Measurements from ENCODE around the gene PLXND1. TPM values are rescaled to one million over a fixed set of nuclear protein-coding genes. Genes with fewer than 3 reads are reported as not detected.

Gene PLXND1
- total RNA-seq, 1 experiment from 2014 or later = 47.3 TPM

- no peak overlapping the region for H2AFZ ChIP-seq (ENCODE audit: low read depth, low read length, poor library complexity, severe bottlenecking)
- H3K27ac ChIP-seq (ENCODE audit: low read depth, low read length) = no peak overlapping the region
- H3K9ac ChIP-seq (ENCODE audit: low read length) = no peak overlapping the region
- H3K36me3 ChIP-seq (ENCODE audit: control insufficient read depth in 1 of 2, insufficient read depth in 2 of 2, low read length in 2 of 2) = no peaks in the 10 kb centered on the region
- ChIA-PET RAD21 (ENCODE audit: low non-redundant PET in 1 of 2, low total read pairs in 2 of 2, uncharacterized antibody in 2 of 2, unreplicated experiment in 2 of 2) (no interaction called here), CTCF (no interaction called here), POLR2A (no interaction called here)
- intact Hi-C loops (cut with micrococcal nuclease) = no loop called here
- no peak overlapping the region for H3K4me3 ChIP-seq (replicated peaks in 1 of 2; ENCODE audit: low read depth in 1 of 2, low read length in 2 of 2)
- no TSS peak for BruUV-seq (replicated peaks)
- no peaks in the 10 kb centered on the region for H3K27me3 ChIP-seq (ENCODE audit: insufficient read depth, low read length)
- no peaks in the 10 kb centered on the region for H3K9me2 ChIP-seq (ENCODE audit: insufficient read depth)
- DNase-seq (ENCODE audit: low read depth, low spot score) (no peak), ATAC-seq (no peak)
- H3K79me2 ChIP-seq (ENCODE audit: insufficient read depth, low read length) = no peaks in the 10 kb centered on the region
- H3K9me3 ChIP-seq (ENCODE audit: control insufficient read depth in 1 of 2, insufficient read depth in 1 of 2, low read depth in 1 of 2, low read length in 2 of 2) = no peaks in the 10 kb centered on the region
- H3K4me2 ChIP-seq (ENCODE audit: low read length) = no peak overlapping the region
- no peaks in the 10 kb centered on the region for H4K20me1 ChIP-seq (ENCODE audit: insufficient read depth)
- H3K4me1 ChIP-seq (ENCODE audit: control insufficient read depth in 1 of 2, insufficient read depth in 2 of 2, low read length in 2 of 2) = peaks cover 3 to 12% of the 10 kb centered on the region in 2 experiments; a peak in 2 of 4 replicates
- no peak for TF ChIP-seq SP1 (IDR thresholded peaks at IDR 0.05; ENCODE audit: low read depth)
- TF ChIP-seq EZH2phosphoT487 (IDR thresholded peaks at IDR 0.05; ENCODE audit: borderline replicate concordance) = no peak
- no peak for TF ChIP-seq POLR2AphosphoS5 (IDR thresholded peaks at IDR 0.05; ENCODE audit: low read depth, low read length)
- no peak for TF ChIP-seq TCF7L2 (IDR thresholded peaks at IDR 0.05; ENCODE audit: borderline replicate concordance, extremely low read depth, insufficient read depth, insufficient read length)
Measured at GRCh38 chr3:129618901-129619671, 12.6 kb upstream of the PLXND1 start.

DNA sequence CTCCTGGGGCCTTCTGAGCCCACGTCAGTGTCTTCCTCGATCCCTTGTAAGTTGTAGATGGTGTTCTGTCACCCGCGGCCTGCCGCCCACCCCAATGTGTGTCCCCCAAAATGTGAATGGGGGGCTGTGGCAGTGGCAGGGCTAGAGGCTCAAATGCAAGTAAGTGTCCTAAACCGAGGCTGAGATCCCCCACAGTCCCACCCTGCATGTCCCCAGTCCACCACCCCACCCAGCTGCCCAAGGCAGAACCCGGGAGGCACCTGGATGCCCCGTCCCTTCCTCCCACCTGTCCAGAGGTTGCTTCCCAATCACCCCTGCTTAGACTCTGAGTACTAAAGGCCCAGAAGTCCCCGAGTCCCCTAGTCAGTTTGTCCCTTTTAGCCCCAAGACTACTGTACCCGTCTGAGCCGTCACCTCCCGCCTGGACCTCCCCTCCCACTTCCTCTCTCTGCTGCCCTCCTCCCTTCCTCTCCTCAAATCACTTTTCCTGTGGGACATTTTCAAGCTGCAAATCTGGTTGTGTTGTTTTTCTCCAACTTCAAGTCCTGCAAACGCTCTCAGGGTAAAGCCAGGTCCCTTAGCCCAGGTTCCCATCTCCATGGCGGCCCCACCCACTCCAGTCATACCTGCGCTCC is 11.8 kb upstream of the PLXND1 start:
- ATAC-seq (no peak), DNase-seq (ENCODE audit: low read depth, low spot score) (no peak)
- no peaks in the 10 kb centered on the region for H3K9me3 ChIP-seq (ENCODE audit: control insufficient read depth in 1 of 2, insufficient read depth in 1 of 2, low read depth in 1 of 2, low read length in 2 of 2)
- TF ChIP-seq EZH2phosphoT487 (IDR thresholded peaks at IDR 0.05; ENCODE audit: borderline replicate concordance) = no peak
- no peak for TF ChIP-seq ZFX (IDR thresholded peaks at IDR 0.05)
- TF ChIP-seq SP1 (IDR thresholded peaks at IDR 0.05; ENCODE audit: low read depth) = no peak
- TF ChIP-seq CEBPB (IDR thresholded peaks at IDR 0.05; ENCODE audit: low read depth) = no peak
- no peak for TF ChIP-seq REST (IDR thresholded peaks at IDR 0.05; ENCODE audit: low read depth)
- no peak for TF ChIP-seq YY1 (IDR thresholded peaks at IDR 0.05; ENCODE audit: extremely low read depth, insufficient replicate concordance, low read depth, low read length)
- TF ChIP-seq SRF (IDR thresholded peaks at IDR 0.05; ENCODE audit: low read depth) = no peak
- no peak for TF ChIP-seq FOSL1 (IDR thresholded peaks at IDR 0.05; ENCODE audit: low read depth)
- TF ChIP-seq JUND (IDR thresholded peaks at IDR 0.05) = no peak
- TF ChIP-seq CTCF (IDR thresholded peaks at IDR 0.05 in 2 of 3, conservative IDR thresholded peaks at IDR 0.05 in 1 of 3; ENCODE audit: borderline replicate concordance in 1 of 3, insufficient read depth in 1 of 3, low read depth in 2 of 3, low read length in 2 of 3) = no peak
- no peaks in the 10 kb centered on the region for H3K27me3 ChIP-seq (ENCODE audit: insufficient read depth, low read length)
- H3K4me2 ChIP-seq (ENCODE audit: low read length) = no peak overlapping the region
- no peaks in the 10 kb centered on the region for H3K79me2 ChIP-seq (ENCODE audit: insufficient read depth, low read length)
- H3K36me3 ChIP-seq (ENCODE audit: control insufficient read depth in 1 of 2, insufficient read depth in 2 of 2, low read length in 2 of 2) = no peaks in the 10 kb centered on the region
- ChIA-PET POLR2A (no interaction called here), RAD21 (ENCODE audit: low non-redundant PET in 1 of 2, low total read pairs in 2 of 2, uncharacterized antibody in 2 of 2, unreplicated experiment in 2 of 2) (no interaction called here), CTCF (no interaction called here)
- no peak overlapping the region for H2AFZ ChIP-seq (ENCODE audit: low read depth, low read length, poor library complexity, severe bottlenecking)
- no peaks in the 10 kb centered on the region for H3K9me2 ChIP-seq (ENCODE audit: insufficient read depth)
- H3K4me1 ChIP-seq (ENCODE audit: control insufficient read depth in 1 of 2, insufficient read depth in 2 of 2, low read length in 2 of 2) = peaks cover 3 to 12% of the 10 kb centered on the region in 2 experiments; a peak in 2 of 4 replicates
- H3K9ac ChIP-seq (ENCODE audit: low read length) = no peak overlapping the region
- intact Hi-C loops (cut with micrococcal nuclease) = no loop called here
- no peak overlapping the region for H3K27ac ChIP-seq (ENCODE audit: low read depth, low read length)
- H4K20me1 ChIP-seq (ENCODE audit: insufficient read depth) = no peaks in the 10 kb centered on the region
- H3K4me3 ChIP-seq (replicated peaks in 1 of 2; ENCODE audit: low read depth in 1 of 2, low read length in 2 of 2) = no peak overlapping the region
- no TSS peak for BruUV-seq (replicated peaks)

All from HCT116 (cell line).